BJ (cell line): ENCODE data around the gene PHYHD1. TPM values are rescaled to one million over a fixed set of nuclear protein-coding genes. Genes with fewer than 3 reads are reported as not detected.

Source experiments
- CTCF ChIA-PET: fragments of 350-600 bp; formaldehyde crosslinking; extraction: SDS; loops from one replicate; lab custom pipeline; 2021; ENCODE audit warnings: antibody characterized with exemption, inconsistent platforms; lab: Yijun Ruan, JAX
- POLR2A ChIA-PET: fragments of 300-600 bp; sonication (Branson Sonifier 250); formaldehyde crosslinking; extraction: SDS; loops from one replicate; lab custom pipeline; 2021; ENCODE audit warnings: antibody characterized with exemption; lab: Charles Lee
- DNase-seq: peaks from one replicate; pipeline ENCODE4 v3.0.0-alpha.2; 2011; ENCODE audit warnings: low read depth
- H3K27me3 ChIP-seq: 2 replicates; pipeline ENCODE4 v1.6.0; 2011; ENCODE audit warnings: low read length; ENCODE audit not compliant: control insufficient read depth, insufficient read depth
- H3K36me3 ChIP-seq: 2 replicates; pipeline ENCODE4 v1.5.1; 2011; ENCODE audit warnings: low read length; ENCODE audit not compliant: control insufficient read depth, insufficient read depth
- H3K4me3 ChIP-seq: 2 replicates; pipeline ENCODE4 v1.5.1; 2011; ENCODE audit warnings: low read depth, mild to moderate bottlenecking, control low read depth, low read length
- polyA plus RNA-seq: library from polyadenylated mRNA; depleted of rRNA; stranded (reverse); fragments of >200 nt; gene quantifications from 2 replicates; pipeline ENCODE4 v1.2.3, GENCODE V29; 2011; rRNA removed
- TF ChIP-seq, protein P1 (sequence below): IDR thresholded peaks from 2 replicates; pipeline ENCODE4 v1.5.1; 2011; ENCODE audit warnings: low read depth, mild to moderate bottlenecking, control low read depth, inconsistent platforms, low read length, moderate library complexity; ENCODE audit not compliant: insufficient read depth

The PHYHD1 gene
- polyA plus RNA-seq, 1 experiment: 18.6 TPM

DNA sequence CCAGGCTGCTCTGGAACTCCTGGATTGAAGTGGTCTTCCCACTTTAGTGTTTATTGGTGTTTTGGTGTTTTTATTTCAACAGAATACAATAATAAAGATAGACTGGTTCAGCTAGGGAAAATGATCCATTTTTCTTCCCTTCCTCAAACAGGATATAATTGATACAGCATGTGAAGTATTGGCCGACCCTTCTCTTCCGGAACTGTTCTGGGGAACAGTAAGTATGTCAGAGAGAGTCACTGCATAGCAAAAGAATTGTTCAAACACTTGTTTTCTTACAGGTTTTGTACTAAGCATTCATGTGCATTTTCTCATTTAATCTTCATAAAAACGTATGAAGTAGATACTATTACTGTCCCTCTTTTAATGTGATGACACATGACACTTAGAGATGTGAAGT, 58.3 kb downstream of the PHYHD1 start:
- no peak overlapping the region for H3K4me3 ChIP-seq
- H3K36me3 ChIP-seq: peaks cover 10% of the 10 kb centered on the region
- TF ChIP-seq, protein P1, sequence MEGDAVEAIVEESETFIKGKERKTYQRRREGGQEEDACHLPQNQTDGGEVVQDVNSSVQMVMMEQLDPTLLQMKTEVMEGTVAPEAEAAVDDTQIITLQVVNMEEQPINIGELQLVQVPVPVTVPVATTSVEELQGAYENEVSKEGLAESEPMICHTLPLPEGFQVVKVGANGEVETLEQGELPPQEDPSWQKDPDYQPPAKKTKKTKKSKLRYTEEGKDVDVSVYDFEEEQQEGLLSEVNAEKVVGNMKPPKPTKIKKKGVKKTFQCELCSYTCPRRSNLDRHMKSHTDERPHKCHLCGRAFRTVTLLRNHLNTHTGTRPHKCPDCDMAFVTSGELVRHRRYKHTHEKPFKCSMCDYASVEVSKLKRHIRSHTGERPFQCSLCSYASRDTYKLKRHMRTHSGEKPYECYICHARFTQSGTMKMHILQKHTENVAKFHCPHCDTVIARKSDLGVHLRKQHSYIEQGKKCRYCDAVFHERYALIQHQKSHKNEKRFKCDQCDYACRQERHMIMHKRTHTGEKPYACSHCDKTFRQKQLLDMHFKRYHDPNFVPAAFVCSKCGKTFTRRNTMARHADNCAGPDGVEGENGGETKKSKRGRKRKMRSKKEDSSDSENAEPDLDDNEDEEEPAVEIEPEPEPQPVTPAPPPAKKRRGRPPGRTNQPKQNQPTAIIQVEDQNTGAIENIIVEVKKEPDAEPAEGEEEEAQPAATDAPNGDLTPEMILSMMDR: no peak
- POLR2A ChIA-PET: no interaction called here
- H3K27me3 ChIP-seq: no peaks in the 10 kb centered on the region
- CTCF ChIA-PET: no interaction called here
- no peak for DNase-seq

DNA sequence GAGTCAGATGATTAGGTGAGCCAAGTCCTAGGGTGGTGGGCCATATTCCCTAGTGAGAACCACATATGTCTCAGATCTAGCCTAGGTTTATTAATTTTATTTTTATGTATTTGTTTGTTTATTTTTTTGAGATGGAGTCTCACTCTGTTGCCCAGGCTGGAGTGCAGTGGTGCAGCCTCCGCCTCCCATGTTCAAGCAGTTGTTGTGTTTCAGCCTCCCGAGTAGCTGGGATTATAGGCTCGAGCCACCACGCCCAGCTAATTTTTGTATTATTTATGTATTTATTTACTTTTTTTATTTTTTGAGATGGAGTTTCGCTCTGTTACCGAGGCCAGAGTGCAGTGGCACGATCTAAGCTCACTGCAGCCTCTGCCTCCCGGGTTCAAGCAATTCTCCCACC, 62.8 kb downstream of the PHYHD1 start:
- Histone ChIP-seq H3K27me3 (no peaks in the 10 kb centered on the region), H3K36me3 (peaks cover 11% of the 10 kb centered on the region), H3K4me3 (no peak overlapping the region)
- TF ChIP-seq, protein P1: no peak
- ChIA-PET CTCF (no interaction called here), POLR2A (no interaction called here)
- no peak for DNase-seq

DNA sequence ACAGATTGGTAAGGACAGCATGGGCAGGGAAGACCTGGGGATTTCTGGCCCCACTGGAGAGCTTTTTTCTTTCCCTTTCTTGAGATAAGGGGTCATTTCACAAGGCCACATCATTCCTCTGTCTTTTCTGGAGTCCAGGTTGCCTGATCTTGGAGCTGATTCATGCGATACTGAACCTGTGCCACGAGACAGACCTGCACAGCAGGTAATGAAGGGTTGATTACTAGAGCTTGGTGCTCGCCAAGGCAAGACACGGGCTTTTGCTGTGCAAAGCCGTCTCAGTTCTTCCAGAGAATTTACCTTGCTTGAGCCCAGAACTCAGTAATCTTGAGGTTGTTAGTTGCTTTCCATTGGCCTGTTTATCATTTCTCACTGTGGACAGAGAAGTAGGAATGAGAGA, 65.9 kb downstream of the PHYHD1 start:
- POLR2A ChIA-PET: no interaction called here

DNA sequence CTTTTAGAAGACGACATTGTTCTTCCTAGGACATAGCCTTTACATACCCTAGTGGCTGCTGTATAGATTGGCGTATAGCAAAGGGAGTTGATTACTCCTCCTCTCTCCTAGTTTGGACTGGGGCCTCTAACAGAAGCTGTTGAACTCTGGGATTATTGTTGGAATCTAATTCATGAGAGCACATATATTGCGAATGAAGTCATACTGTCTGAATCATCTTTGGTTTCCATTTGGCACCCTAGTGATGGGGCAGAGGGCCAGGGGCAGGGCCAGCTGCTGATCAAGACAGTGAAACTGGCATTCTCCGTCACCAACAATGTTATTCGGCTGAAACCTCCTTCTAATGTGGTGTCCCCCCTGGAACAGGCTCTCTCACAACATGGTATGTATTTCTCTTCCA, 67.0 kb downstream of the PHYHD1 start:
- CTCF ChIA-PET: interaction anchor here (1.0 to 1.7 kb wide), 5 partner anchors 11 to 126 kb away, joined by 3 to 8 read pairs (median 6); no protein-coding TSS in a partner anchor

More for the DNA sequence above, 65.9 kb downstream of the PHYHD1 start:
- CTCF ChIA-PET: interaction anchor here (0.7 to 1.5 kb wide), 2 partner anchors 10 to 19 kb away, joined by 3 to 6 read pairs; no protein-coding TSS in a partner anchor
- Histone ChIP-seq H3K27me3 (no peaks in the 10 kb centered on the region), H3K36me3 (peaks cover 15% of the 10 kb centered on the region), H3K4me3 (no peak overlapping the region)
- DNase-seq: no peak
- TF ChIP-seq, protein P1: no peak

More for the DNA sequence above, 67.0 kb downstream of the PHYHD1 start:
- DNase-seq: peak; percentile 33
- TF ChIP-seq, protein P1: no peak
- POLR2A ChIA-PET: interaction anchor here (1.0 kb wide), 1 partner anchor 286 kb away, joined by 3 read pairs; no protein-coding TSS in a partner anchor
- H3K36me3 ChIP-seq: peaks cover 14% of the 10 kb centered on the region
- H3K27me3 ChIP-seq: no peaks in the 10 kb centered on the region
- no peak overlapping the region for H3K4me3 ChIP-seq

Other genes starting within 250 kb of the PHYHD1 start
- gene SET, start 231.8 kb upstream of the PHYHD1 start, polyA plus RNA-seq: 51.6 and 130 TPM in 2 replicates
- gene PKN3, start 218.5 kb upstream of the PHYHD1 start, polyA plus RNA-seq: 2.8 and 3.4 TPM in 2 replicates
- gene ZDHHC12, start 196.9 kb upstream of the PHYHD1 start, polyA plus RNA-seq: 41.6 and 60.0 TPM in 2 replicates
- gene ZER1, start 149.1 kb upstream of the PHYHD1 start, polyA plus RNA-seq: 41.4 and 64.5 TPM in 2 replicates
- gene TBC1D13, start 133.7 kb upstream of the PHYHD1 start, polyA plus RNA-seq: 21.2 and 31.9 TPM in 2 replicates
- 13.3 and 20.7 TPM in 2 replicates for gene ENDOG, start 102.5 kb upstream of the PHYHD1 start, polyA plus RNA-seq
- gene SPOUT1, start 91.2 kb upstream of the PHYHD1 start, polyA plus RNA-seq: 23.7 and 45.8 TPM in 2 replicates
- gene KYAT1, start 39.0 kb upstream of the PHYHD1 start, polyA plus RNA-seq: 4.9 and 5.6 TPM in 2 replicates
- 29.6 and 56.2 TPM in 2 replicates for gene LRRC8A, start 38.8 kb upstream of the PHYHD1 start, polyA plus RNA-seq
- gene DOLK, start 26.6 kb downstream of the PHYHD1 start, polyA plus RNA-seq: 37.2 and 47.0 TPM in 2 replicates
- 34.9 and 49.2 TPM in 2 replicates for gene NUP188, start 26.7 kb downstream of the PHYHD1 start, polyA plus RNA-seq
- gene SH3GLB2, start 107.3 kb downstream of the PHYHD1 start, polyA plus RNA-seq: 39.8 and 52.7 TPM in 2 replicates
- 11.5 and 23.7 TPM in 2 replicates for gene MIGA2, start 115.6 kb downstream of the PHYHD1 start, polyA plus RNA-seq
- 13.7 and 17.6 TPM in 2 replicates for gene DOLPP1, start 160.1 kb downstream of the PHYHD1 start, polyA plus RNA-seq
- 29.3 and 61.2 TPM in 2 replicates for gene CRAT, start 189.8 kb downstream of the PHYHD1 start, polyA plus RNA-seq
- 171 and 251 TPM in 2 replicates for gene PTPA, start 190.4 kb downstream of the PHYHD1 start, polyA plus RNA-seq